ENCODE data around the gene REC8. TPM values are rescaled to one million over a fixed set of nuclear protein-coding genes. Genes with fewer than 3 reads are reported as not detected.
A peak's percentile ranks its signal among the peaks of the same experiment; 100 is the strongest.

REC8 gene
- total RNA-seq, 6 experiments from 2014 or later, result 1.6 to 7.4 (median 3.4) TPM

GRCh38 chr14:24160850-24161804 lies 10.8 kb upstream of the REC8 start, which contains the start of gene IRF9:
TSS of gene IRF9 (plus strand) at chr14:24161265. CDS start at chr14:24162145, 880 bp downstream.
- TF ChIP-seq POLR2A (IDR thresholded peaks at IDR 0.05), result peak; percentile 56
- TF ChIP-seq CTCF (IDR thresholded peaks at IDR 0.05), result peak; percentile 92 to 99 (median 95)
- peak within 1 kb of the TSS; percentile 81 to 98 (median 92) for H3K27ac ChIP-seq
- peaks cover 0 to 35% (median 11%) of the 10 kb centered on the region in 4 donors for H3K4me1 ChIP-seq
- DNase-seq, result peak; percentile 95 to 97 (median 96)
- H3K36me3 ChIP-seq, result peaks cover 7 to 62% (median 34%) of the 10 kb centered on the region in 4 donors
- no peaks in the 10 kb centered on the region for H3K27me3 ChIP-seq
- H3K4me3 ChIP-seq, result peak within 1 kb of the TSS; percentile 68 to 92 (median 81)
- peak; percentile 89 to 93 (median 92) for ATAC-seq
- H3K9me3 ChIP-seq, result no peaks in the 10 kb centered on the region
- intact Hi-C loops (cut with DNase I), result loop anchor here in 1 of 2 donors (10.0 kb wide), 1 partner anchor 96 kb away; no protein-coding TSS in a partner anchor
- 1% methylated on average over 11 of the region's 12 CpGs for WGBS (ENCODE audit: insufficient coverage, low coverage, low lambda C conversion rate, missing lambda C conversion rate)

GRCh38 chr14:24162093-24162492 lies 9.8 kb upstream of the REC8 start:
- Histone ChIP-seq H3K9me3 (no peaks in the 10 kb centered on the region), H3K4me1 (peaks cover 0 to 35% (median 11%) of the 10 kb centered on the region in 4 donors), H3K4me3 (peak overlapping the region; percentile 68 to 92 (median 81)), H3K27me3 (no peaks in the 10 kb centered on the region), H3K27ac (peak overlapping the region; percentile 81 to 98 (median 92)), H3K36me3 (peaks cover 7 to 61% (median 35%) of the 10 kb centered on the region in 4 donors)
- intact Hi-C loops (cut with DNase I), result loop anchor here in 1 of 2 donors (10.0 kb wide), 1 partner anchor 97 kb away; no protein-coding TSS in a partner anchor
- 30% methylated on average over 6 of the region's 8 CpGs for WGBS (ENCODE audit: insufficient coverage, low coverage, low lambda C conversion rate, missing lambda C conversion rate)
- DNase-seq, result no peak
- no peak for TF ChIP-seq POLR2A (IDR thresholded peaks at IDR 0.05)
- TF ChIP-seq CTCF (IDR thresholded peaks at IDR 0.05), result no peak
- no peak for ATAC-seq

- no CpG with 5 or more reads among the region's 14 CpGs for WGBS (ENCODE audit: insufficient coverage, low coverage, low lambda C conversion rate, missing lambda C conversion rate)
- peaks cover 0 to 32% (median 11%) of the 10 kb centered on the region in 4 donors for H3K4me1 ChIP-seq
- TF ChIP-seq POLR2A (IDR thresholded peaks at IDR 0.05) (no peak), CTCF (IDR thresholded peaks at IDR 0.05) (no peak)
- H3K4me3 ChIP-seq, result no peak overlapping the region
- ATAC-seq (no peak), DNase-seq (peak in 1 of 3 donors; percentile 51)
- no peak overlapping the region for H3K27ac ChIP-seq
- H3K36me3 ChIP-seq, result peaks cover 7 to 48% (median 26%) of the 10 kb centered on the region in 4 donors
- no peaks in the 10 kb centered on the region for H3K27me3 ChIP-seq
- intact Hi-C loops (cut with DNase I), result loop anchor here in 1 of 2 donors (10.0 kb wide), 1 partner anchor 100 kb away; no protein-coding TSS in a partner anchor
- no peaks in the 10 kb centered on the region for H3K9me3 ChIP-seq
Observed at GRCh38 chr14:24164518-24164991, 7.3 kb upstream of the REC8 start.

GRCh38 chr14:24165785-24166184 lies 6.1 kb upstream of the REC8 start:
- no peak overlapping the region for H3K4me3 ChIP-seq
- 95% methylated on average over 5 of the region's 5 CpGs for WGBS (ENCODE audit: insufficient coverage, low coverage, low lambda C conversion rate, missing lambda C conversion rate)
- H3K9me3 ChIP-seq, result no peaks in the 10 kb centered on the region
- TF ChIP-seq CTCF (IDR thresholded peaks at IDR 0.05), result no peak
- no peak for TF ChIP-seq POLR2A (IDR thresholded peaks at IDR 0.05)
- peaks cover 0 to 22% (median 7%) of the 10 kb centered on the region in 4 donors for H3K4me1 ChIP-seq
- peaks cover 7 to 43% (median 25%) of the 10 kb centered on the region in 4 donors for H3K36me3 ChIP-seq
- ATAC-seq (no peak), DNase-seq (no peak)
- no peak overlapping the region for H3K27ac ChIP-seq
- intact Hi-C loops (cut with DNase I), result loop anchor here in 1 of 2 donors (10.0 kb wide), 1 partner anchor 101 kb away; no protein-coding TSS in a partner anchor
- no peaks in the 10 kb centered on the region for H3K27me3 ChIP-seq
